K562 (cell line): ENCODE data around the gene PRPH2. TPM values are rescaled to one million over a fixed set of nuclear protein-coding genes. Genes with fewer than 3 reads are reported as not detected.
A peak's percentile ranks its signal among the peaks of the same experiment; 100 is the strongest.

Experiments
- ATAC-seq: fragments of 200-7000 bp; cut with Tn5 transposase; 3 replicates; pipeline ENCODE4 v1.9.1; 2020; ENCODE audit warnings: moderate library complexity
- BruUV-seq: library from RNA; stranded (reverse); fragments of 400-500 nt; replicated peaks from 2 replicates; lab custom pipeline; 2021; lab: Mats Ljungman, UMichigan
- CTCF ChIA-PET: fragments of 300-600 bp; formaldehyde crosslinking; extraction: SDS; loops from one replicate; lab custom pipeline; 2021; ENCODE audit warnings: low intra/inter-chr PET ratio; lab: Yijun Ruan, JAX
- POLR2A ChIA-PET: fragments of 300-600, 350-650 bp; sonication (Branson Sonifier 250); formaldehyde crosslinking; extraction: SDS; loops from one replicate; lab custom pipeline; 2021; ENCODE audit warnings: antibody characterized with exemption, inconsistent platforms; lab: Yijun Ruan, JAX
- DNase-seq, 4 experiments: peaks; one replicate each; pipeline versions ENCODE4 v3.0.0 to v3.0.0-alpha.2; 2011 to 2018; ENCODE audit warnings: low spot score in 3 of 4, mixed read lengths in 3 of 4; ENCODE audit errors: extremely low read depth in 1 of 4
- FAIRE-seq: peaks from 2 replicates; lab custom pipeline; 2011; peaks lifted over from hg19 to GRCh38; lab: Jason Lieb, UNC
- H2AFZ ChIP-seq: 2 replicates; pipeline ENCODE4 v1.6.0; 2011; ENCODE audit warnings: low read depth, low read length, control low read depth, inconsistent platforms
- H3K27ac ChIP-seq: fragments of 200-600 bp; 3 replicates; pipeline ENCODE4 v1.8.0; 2011; ENCODE audit warnings: low read depth, mild to moderate bottlenecking, control low read depth, inconsistent platforms, low read length, moderate library complexity, mixed read lengths; ENCODE audit errors: extremely low read depth
- H3K27me3 ChIP-seq, 2 experiments: fragments of 300-600 bp in 1 of 2; 2 replicates in 1 of 2; 3 replicates in 1 of 2; pipeline versions ENCODE4 v1.6.0 to v1.8.0; 2011; ENCODE audit warnings: inconsistent platforms in 2 of 2, low read length in 2 of 2, mild to moderate bottlenecking in 1 of 2, mixed read lengths in 1 of 2, moderate library complexity in 1 of 2; ENCODE audit not compliant: control insufficient read depth in 2 of 2, insufficient read depth in 2 of 2
- H3K36me3 ChIP-seq: fragments of 300-600 bp; 3 replicates; pipeline ENCODE4 v1.8.0; 2011; ENCODE audit warnings: mild to moderate bottlenecking, low read length, inconsistent platforms; ENCODE audit not compliant: control insufficient read depth, insufficient read depth
- H3K4me1 ChIP-seq, 2 experiments: fragments of 200-600 bp in 1 of 2; replicated peaks in 1 of 2; 2 replicates in 1 of 2; 3 replicates in 1 of 2; pipeline versions ENCODE4 v1.5.1 to v1.8.0; 2011; ENCODE audit warnings: inconsistent platforms in 2 of 2, low read length in 2 of 2, mild to moderate bottlenecking in 1 of 2, mixed read lengths in 1 of 2, moderate library complexity in 1 of 2; ENCODE audit not compliant: control insufficient read depth in 2 of 2, insufficient read depth in 2 of 2
- H3K4me2 ChIP-seq: 2 replicates; pipeline ENCODE4 v1.6.1; 2011; ENCODE audit warnings: low read length, control low read depth, inconsistent platforms, mixed read lengths; ENCODE audit not compliant: insufficient read depth
- H3K4me3 ChIP-seq: fragments of 200-600 bp; sonication (generic), shearing (Covaris generic); 2 replicates; pipeline ENCODE4 v1.5.1; 2016; ENCODE audit warnings: control low read depth, inconsistent platforms
- H3K79me2 ChIP-seq: fragments of 200-600 bp; 3 replicates; pipeline ENCODE4 v1.8.0; 2011; ENCODE audit warnings: low read length, inconsistent platforms; ENCODE audit not compliant: control insufficient read depth, insufficient read depth
- H3K9ac ChIP-seq, 2 experiments: 2 replicates each; pipeline versions ENCODE4 v1.6.0 to v1.6.1; 2011; ENCODE audit warnings: low read depth in 2 of 2, low read length in 2 of 2, control low read depth in 1 of 2, inconsistent platforms in 1 of 2, mild to moderate bottlenecking in 1 of 2, mixed read lengths in 1 of 2; ENCODE audit not compliant: insufficient read depth in 1 of 2
- H3K9me1 ChIP-seq: one replicate; pipeline ENCODE4 v1.6.0; 2011; ENCODE audit warnings: inconsistent platforms, mild to moderate bottlenecking, low read length, moderate library complexity; ENCODE audit not compliant: control insufficient read depth, insufficient read depth
- H3K9me3 ChIP-seq: replicated peaks from 2 replicates; pipeline ENCODE4 v1.5.1; 2011; ENCODE audit warnings: low read depth, low read length, inconsistent platforms; ENCODE audit not compliant: control insufficient read depth, insufficient read depth
- H4K20me1 ChIP-seq: replicated peaks from 2 replicates; pipeline ENCODE4 v1.6.1; 2011; ENCODE audit warnings: low read length, inconsistent platforms, mixed read lengths; ENCODE audit not compliant: control insufficient read depth, insufficient read depth
- CEBPG ChIP-seq, 3 experiments: fragments of 200-800 bp in 1 of 3; sonication (Bioruptor generic) in 1 of 3; sonication (generic) in 1 of 3; formaldehyde crosslinking in 1 of 3; IDR thresholded peaks in 2 of 3; conservative IDR thresholded peaks in 1 of 3; 2 replicates each; pipeline versions ENCODE4 v1.6.1 to v1.8.0; 2016 to 2022; ENCODE audit warnings: missing compliant biosample characterization in 2 of 3, missing genetic modification characterization in 2 of 3, mild to moderate bottlenecking in 1 of 3, missing genetic modification reagents in 1 of 3
- ELF2 ChIP-seq: fragments of 250-450 bp; sonication (Bioruptor Pico); IDR thresholded peaks from 2 replicates; pipeline ENCODE4 v1.5.0; 2021; ENCODE audit warnings: mild to moderate bottlenecking
- MED1 ChIP-seq: sonication (generic); formaldehyde crosslinking; IDR thresholded peaks from 2 replicates; pipeline ENCODE4 v1.8.1; 2023; ENCODE audit warnings: missing genetic modification reagents, borderline replicate concordance
- MEIS2 ChIP-seq: fragments of 450-650 bp; IDR thresholded peaks from 2 replicates; pipeline ENCODE4 v1.6.1; 2014; ENCODE audit warnings: mild to moderate bottlenecking; ENCODE audit not compliant: partially characterized antibody
- NFIC ChIP-seq: fragments of 450-650 bp; IDR thresholded peaks from 2 replicates; pipeline ENCODE4 v1.6.1; 2017; ENCODE audit warnings: mild to moderate bottlenecking, inconsistent platforms
- RCOR1 ChIP-seq, 2 experiments: IDR thresholded peaks; 2 replicates each; pipeline ENCODE4 v1.6.1; 2012; ENCODE audit warnings: low read depth in 2 of 2, low read length in 2 of 2, borderline replicate concordance in 1 of 2, improper control_type of control experiment in 1 of 2
- ZNF507 ChIP-seq: conservative IDR thresholded peaks from 2 replicates; pipeline ENCODE4 v1.6.1; 2017; ENCODE audit warnings: missing genetic modification characterization, missing compliant biosample characterization
- ZNF584 ChIP-seq: fragments of 200-800 bp; sonication (Bioruptor generic); IDR thresholded peaks from 2 replicates; pipeline ENCODE4 v1.6.1; 2016; ENCODE audit warnings: low read depth, mild to moderate bottlenecking, missing genetic modification characterization, missing compliant biosample characterization
- WGBS: fragments of 100-300 bp; shearing (Covaris generic); methylation state at CpG from one replicate; pipeline ENCODE4 v1.1.6; 2016; ENCODE audit warnings: low coverage, mixed read lengths; ENCODE audit not compliant: insufficient coverage; ENCODE audit errors: missing lambda C conversion rate; 5-methylcytosine and 5-hydroxymethylcytosine counted together
- in situ Hi-C: fragments of 300-500 bp; cut with MboI; formaldehyde crosslinking; loops from 4 replicates; pipeline ENCODE4 v1.15.0; 2018; ENCODE audit warnings: inconsistent platforms, mixed read lengths
- intact Hi-C: fragments of 100-400 bp; cut with micrococcal nuclease; formaldehyde crosslinking; loops from 2 replicates; pipeline ENCODE4 v1.14.2; 2022
- polyA plus RNA-seq, 8 experiments: library from polyadenylated mRNA; depleted of rRNA in 4 of 8; stranded (reverse) in 5 of 8; unstranded in 3 of 8; fragments of >200 nt; fragmentation: Nextera tagmentation in 2 of 8; fragmentation: Illumina TruSeq in 1 of 8; extraction: Ambion mirVana in 2 of 8; extraction: Trizol in 1 of 8; gene quantifications; 2 replicates each; pipeline versions ENCODE4 v1.2.1 to v1.2.3, GENCODE V29; 2011 to 2014; ENCODE audit warnings: inconsistent platforms in 1 of 8, missing spikeins in 1 of 8
- total RNA-seq, 7 experiments: library from RNA; depleted of rRNA in 6 of 7; stranded (reverse); fragments of >200 nt in 6 of 7; fragmentation: Illumina TruSeq in 2 of 7; extraction: Trizol in 2 of 7; gene quantifications; 2 replicates each; pipeline versions ENCODE4 v1.2.1 to v1.2.3, GENCODE V29; 2011 to 2021; ENCODE audit warnings: low replicate concordance in 1 of 7
- TF ChIP-seq, protein P1 (sequence below), 2 experiments: IDR thresholded peaks in 1 of 2; conservative IDR thresholded peaks in 1 of 2; 2 replicates each; pipeline ENCODE4 v1.6.1; 2016; ENCODE audit warnings: low read depth in 2 of 2, mild to moderate bottlenecking in 1 of 2, missing compliant biosample characterization in 1 of 2, missing genetic modification characterization in 1 of 2, moderate library complexity in 1 of 2
- TF ChIP-seq, protein P2 (sequence below), 2 experiments: fragments of 450-650 bp in 1 of 2; sonication (generic) in 1 of 2; formaldehyde crosslinking in 1 of 2; IDR thresholded peaks in 1 of 2; conservative IDR thresholded peaks in 1 of 2; 2 replicates each; pipeline versions ENCODE4 v1.6.1 to v1.8.1; 2016 to 2023; ENCODE audit warnings: mild to moderate bottlenecking in 2 of 2, moderate library complexity in 2 of 2, inconsistent platforms in 1 of 2, missing genetic modification reagents in 1 of 2
- TF ChIP-seq, protein P3 (sequence below): fragments of 450-650 bp; IDR thresholded peaks from 2 replicates; pipeline ENCODE4 v1.6.1; 2016

PRPH2 gene
- total and polyA plus RNA-seq, 9 of the 15 experiments (the other 6 are each of a cell fraction or from before 2014, with no cell fraction given): 0.03 to 0.11 (median 0.03) TPM; not detected in 5

DNA sequence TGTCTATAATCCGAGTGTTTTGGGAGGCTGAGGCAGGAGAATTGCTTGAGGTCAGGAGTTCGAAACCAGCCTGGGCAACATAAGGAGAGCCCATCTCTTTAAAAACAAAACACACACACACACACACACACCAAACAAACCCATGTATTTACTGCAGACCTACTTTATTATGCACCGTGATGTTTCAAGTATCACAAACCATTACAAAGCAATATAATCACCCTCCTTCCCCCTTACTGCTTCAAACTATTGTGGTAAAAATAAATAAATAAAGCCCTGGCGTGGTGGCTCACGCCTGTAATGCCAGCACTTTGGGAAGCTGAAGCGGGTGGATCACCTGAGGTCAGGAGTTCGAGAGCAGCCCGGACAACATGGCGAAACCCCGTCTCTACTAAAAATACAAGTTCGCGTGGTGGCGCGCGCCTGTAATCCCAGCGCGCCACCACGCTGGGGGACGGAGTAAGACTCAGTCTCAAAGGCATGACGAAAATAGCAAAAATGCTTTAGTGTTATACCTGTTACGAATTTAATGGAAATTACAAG lies 22.0 kb upstream of the PRPH2 start (continued):
- TF ChIP-seq, protein P1, sequence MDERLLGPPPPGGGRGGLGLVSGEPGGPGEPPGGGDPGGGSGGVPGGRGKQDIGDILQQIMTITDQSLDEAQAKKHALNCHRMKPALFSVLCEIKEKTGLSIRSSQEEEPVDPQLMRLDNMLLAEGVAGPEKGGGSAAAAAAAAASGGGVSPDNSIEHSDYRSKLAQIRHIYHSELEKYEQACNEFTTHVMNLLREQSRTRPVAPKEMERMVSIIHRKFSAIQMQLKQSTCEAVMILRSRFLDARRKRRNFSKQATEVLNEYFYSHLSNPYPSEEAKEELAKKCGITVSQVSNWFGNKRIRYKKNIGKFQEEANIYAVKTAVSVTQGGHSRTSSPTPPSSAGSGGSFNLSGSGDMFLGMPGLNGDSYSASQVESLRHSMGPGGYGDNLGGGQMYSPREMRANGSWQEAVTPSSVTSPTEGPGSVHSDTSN (CRISPR knock-in tag; IDR thresholded peaks at IDR 0.05; ENCODE audit: low read depth): no peak
- TF ChIP-seq, protein P1 (tag; conservative IDR thresholded peaks at IDR 0.05; ENCODE audit: low read depth): no peak

DNA sequence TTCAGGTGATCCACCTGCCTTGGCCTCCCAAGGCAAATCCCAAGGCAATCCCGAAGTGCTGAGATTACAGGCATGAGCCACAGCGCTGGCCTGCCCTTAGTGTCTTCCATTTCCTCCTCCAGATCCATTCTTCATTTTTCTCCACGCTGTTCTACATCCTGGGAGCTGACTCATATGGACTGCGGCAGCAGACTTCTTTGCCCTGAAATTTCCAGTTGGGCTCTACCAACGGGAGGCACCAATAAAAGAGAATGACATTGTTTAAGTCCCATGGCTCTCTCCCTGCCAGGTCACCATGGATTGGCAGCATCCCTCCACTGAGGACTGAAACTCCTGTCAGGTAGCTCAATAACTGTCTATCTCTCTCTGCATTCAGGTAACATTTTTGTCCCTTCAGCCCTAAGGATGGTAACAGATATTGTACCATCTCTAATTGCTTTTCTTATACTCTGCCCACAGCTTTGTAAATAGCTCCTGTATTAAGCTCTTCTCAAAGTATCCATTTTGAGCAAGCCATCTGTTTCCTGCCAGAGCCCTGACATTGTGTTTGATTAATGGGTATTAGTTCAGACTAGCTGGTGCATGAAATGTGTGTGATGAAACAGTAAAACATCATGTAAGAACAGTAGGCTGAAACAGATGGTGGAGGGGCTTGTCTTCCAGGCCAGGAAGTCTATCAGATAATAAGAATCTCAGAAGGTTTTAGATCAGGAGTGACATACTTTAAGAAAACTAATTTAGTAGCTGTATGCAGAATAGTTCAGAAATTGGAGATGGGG lies 19.9 kb upstream of the PRPH2 start:
- Histone ChIP-seq H2AFZ (no peak overlapping the region), H3K79me2 (peaks cover 30% of the 10 kb centered on the region), H3K27ac (no peak overlapping the region), H4K20me1 (peaks cover 6% of the 10 kb centered on the region), H3K36me3 (peaks cover 7% of the 10 kb centered on the region; the same call in 2 of the 3 replicates), H3K9me1 (no peaks in the 10 kb centered on the region), H3K9ac (no peak overlapping the region), H3K27me3 (no peaks in the 10 kb centered on the region), H3K9me3 (no peaks in the 10 kb centered on the region), H3K4me3 (no peak overlapping the region), H3K4me2 (no peak overlapping the region), H3K4me1 (peaks cover 2 to 23% of the 10 kb centered on the region in 2 experiments; a peak in 3 of 5 replicates)
- POLR2A ChIA-PET: interaction anchor here (1.7 to 2.8 kb wide), 3 partner anchors 31 to 47 kb away, joined by 4 to 14 read pairs (median 7); no protein-coding TSS in a partner anchor
- in situ Hi-C loops: no loop called here
- DNase-seq (peak in 1 of 4 experiments; percentile 13), ATAC-seq (no peak), FAIRE-seq (no peak)
- CTCF ChIA-PET: no interaction called here
- 50% methylated on average over 5 of the region's 5 CpGs for WGBS
- BruUV-seq: no TSS peak
- intact Hi-C loops: no loop called here
- TF ChIP-seq CEBPG (CRISPR knock-in tag; IDR thresholded peaks at IDR 0.05) (peak; percentile 13; the same call in 1 of the 2 replicates), CEBPG (tag; conservative IDR thresholded peaks at IDR 0.05 in 1 of 2, IDR thresholded peaks at IDR 0.05 in 1 of 2) (peak in 1 of 2 experiments; percentile 77; a peak in 2 of 4 replicates), MED1 (CRISPR knock-in tag) (no peak), ZNF507 (no peak), NFIC (peak; percentile 48; the same call in 1 of the 2 replicates), ZNF584 (CRISPR knock-in tag) (peak; percentile 82; the same call in 1 of the 2 replicates), RCOR1 (IDR thresholded peaks at IDR 0.05; ENCODE audit: borderline replicate concordance in 1 of 2, low read depth in 2 of 2, low read length in 2 of 2) (0 out of 4 replicates have a peak, but pooled peaks of 1 of the 2 experiments have one; percentile 24), ELF2 (CRISPR knock-in tag) (0 out of 2 replicates have a peak, but pooled peaks have one; percentile 38), MEIS2 (peak; percentile 96)
- TF ChIP-seq, protein P2, sequence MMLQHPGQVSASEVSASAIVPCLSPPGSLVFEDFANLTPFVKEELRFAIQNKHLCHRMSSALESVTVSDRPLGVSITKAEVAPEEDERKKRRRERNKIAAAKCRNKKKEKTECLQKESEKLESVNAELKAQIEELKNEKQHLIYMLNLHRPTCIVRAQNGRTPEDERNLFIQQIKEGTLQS (IDR thresholded peaks at IDR 0.05): 0 out of 2 replicates have a peak, but pooled peaks have one; percentile 18
- TF ChIP-seq, protein P2 (CRISPR knock-in tag; conservative IDR thresholded peaks at IDR 0.05): no peak
- TF ChIP-seq, protein P3, sequence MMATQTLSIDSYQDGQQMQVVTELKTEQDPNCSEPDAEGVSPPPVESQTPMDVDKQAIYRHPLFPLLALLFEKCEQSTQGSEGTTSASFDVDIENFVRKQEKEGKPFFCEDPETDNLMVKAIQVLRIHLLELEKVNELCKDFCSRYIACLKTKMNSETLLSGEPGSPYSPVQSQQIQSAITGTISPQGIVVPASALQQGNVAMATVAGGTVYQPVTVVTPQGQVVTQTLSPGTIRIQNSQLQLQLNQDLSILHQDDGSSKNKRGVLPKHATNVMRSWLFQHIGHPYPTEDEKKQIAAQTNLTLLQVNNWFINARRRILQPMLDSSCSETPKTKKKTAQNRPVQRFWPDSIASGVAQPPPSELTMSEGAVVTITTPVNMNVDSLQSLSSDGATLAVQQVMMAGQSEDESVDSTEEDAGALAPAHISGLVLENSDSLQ: peak; percentile 89
